Cardiac muscle cell (in vitro differentiated cells and primary cell): Measurements from ENCODE around the gene SLC2A9. TPM values are rescaled to one million over a fixed set of nuclear protein-coding genes. Genes with fewer than 3 reads are reported as not detected.
A peak's percentile ranks its signal among the peaks of the same experiment; 100 is the strongest.

Source experiments
- DNase-seq, 2 donors: peaks; one replicate each; pipeline versions ENCODE4 v3.0.0 to v3.0.0-alpha.2; 2010 to 2017; ENCODE audit warnings: low read depth in 1 of 2, low spot score in 1 of 2
- H3K27ac ChIP-seq: fragments of 200-600 bp; sonication (generic); 2 replicates; pipeline ENCODE4 v1.5.1; 2016
- H3K27me3 ChIP-seq: fragments of 200-600 bp; sonication (generic); 2 replicates; pipeline ENCODE4 v1.6.0; 2016; ENCODE audit warnings: control low read depth
- H3K36me3 ChIP-seq: fragments of 200-600 bp; sonication (generic); 2 replicates; pipeline ENCODE4 v1.5.1; 2016; ENCODE audit warnings: control low read depth
- H3K4me1 ChIP-seq: fragments of 200-600 bp; sonication (generic); 2 replicates; pipeline ENCODE4 v1.8.1; 2017; ENCODE audit warnings: low read depth, mild to moderate bottlenecking, mixed run types
- H3K4me3 ChIP-seq: fragments of 200-600 bp; sonication (generic); 2 replicates; pipeline ENCODE4 v1.5.1; 2016; ENCODE audit warnings: mild to moderate bottlenecking
- H3K9me3 ChIP-seq: fragments of 200-600 bp; sonication (generic); 2 replicates; pipeline ENCODE4 v1.5.1; 2017; ENCODE audit warnings: low read depth, mild to moderate bottlenecking, control low read depth
- CTCF ChIP-seq: IDR thresholded peaks from 2 replicates; pipeline ENCODE4 v1.5.1; 2012; ENCODE audit warnings: low read depth, mild to moderate bottlenecking, low read length
- polyA plus RNA-seq: library from polyadenylated mRNA; unstranded; fragments of >200 nt; fragmentation: Nextera tagmentation; extraction: Ambion mirVana; gene quantifications from 2 replicates; pipeline ENCODE4 v1.2.1, GENCODE V29; 2016
- total RNA-seq: library from RNA; depleted of rRNA; stranded (reverse); fragments of >200 nt; gene quantifications from 2 replicates; pipeline ENCODE4 v1.2.3, GENCODE V29; 2016

Gene SLC2A9
- total and polyA plus RNA-seq, 2 experiments from 2014 or later = 0.42 to 1.1 TPM

- Histone ChIP-seq H3K27me3 (no peaks in the 10 kb centered on the region), H3K36me3 (no peaks in the 10 kb centered on the region), H3K4me3 (no peak overlapping the region), H3K9me3 (no peaks in the 10 kb centered on the region), H3K4me1 (no peaks in the 10 kb centered on the region), H3K27ac (no peak overlapping the region)
- no peak for TF ChIP-seq CTCF
- no peak for DNase-seq
Measured at GRCh38 chr4:10023050-10023419, 1.7 kb upstream of the SLC2A9 start.

GRCh38 chr4:10022346-10023049 is 1.2 kb upstream of the SLC2A9 start:
- no peak overlapping the region for H3K4me3 ChIP-seq
- H3K27ac ChIP-seq = no peak overlapping the region
- no peak for DNase-seq
- TF ChIP-seq CTCF = no peak
- H3K36me3 ChIP-seq = no peaks in the 10 kb centered on the region
- no peaks in the 10 kb centered on the region for H3K27me3 ChIP-seq
- no peaks in the 10 kb centered on the region for H3K4me1 ChIP-seq
- no peaks in the 10 kb centered on the region for H3K9me3 ChIP-seq

- H3K36me3 ChIP-seq = no peaks in the 10 kb centered on the region
- no peaks in the 10 kb centered on the region for H3K27me3 ChIP-seq
- DNase-seq = no peak
- H3K4me1 ChIP-seq = no peaks in the 10 kb centered on the region
- no peak for TF ChIP-seq CTCF
- H3K4me3 ChIP-seq = no peak overlapping the region
- H3K27ac ChIP-seq = no peak overlapping the region
- H3K9me3 ChIP-seq = no peaks in the 10 kb centered on the region
Measured at GRCh38 chr4:10021653-10022023, 341 bp upstream of the SLC2A9 start.

- no peaks in the 10 kb centered on the region for H3K36me3 ChIP-seq
- H3K4me1 ChIP-seq = no peaks in the 10 kb centered on the region
Measured at GRCh38 chr4:10020106-10020505, 1.2 kb downstream of the SLC2A9 start.

GRCh38 chr4:10019521-10020051 is 1.7 kb downstream of the SLC2A9 start:
- H3K4me3 ChIP-seq = peak overlapping the region; percentile 19
- H3K9me3 ChIP-seq = no peaks in the 10 kb centered on the region
- no peaks in the 10 kb centered on the region for H3K27me3 ChIP-seq
- no peaks in the 10 kb centered on the region for H3K4me1 ChIP-seq
- DNase-seq = no peak
- H3K27ac ChIP-seq = no peak overlapping the region
- TF ChIP-seq CTCF = no peak
- H3K36me3 ChIP-seq = no peaks in the 10 kb centered on the region

More at GRCh38 chr4:10020106-10020505, 1.2 kb downstream of the SLC2A9 start:
- TF ChIP-seq CTCF = no peak
- no peaks in the 10 kb centered on the region for H3K9me3 ChIP-seq
- H3K27me3 ChIP-seq = no peaks in the 10 kb centered on the region
- H3K27ac ChIP-seq = no peak overlapping the region
- DNase-seq = no peak
- no peak overlapping the region for H3K4me3 ChIP-seq
